Left forelimb (tissue), 1 donor: ENCODE data around the gene STYXL1.

Experiments used
- DNase-seq: peaks from one replicate; pipeline ENCODE4 v3.0.0-alpha.2; 2018; ENCODE audit warnings: low spot score

STYXL1 gene

DNA sequence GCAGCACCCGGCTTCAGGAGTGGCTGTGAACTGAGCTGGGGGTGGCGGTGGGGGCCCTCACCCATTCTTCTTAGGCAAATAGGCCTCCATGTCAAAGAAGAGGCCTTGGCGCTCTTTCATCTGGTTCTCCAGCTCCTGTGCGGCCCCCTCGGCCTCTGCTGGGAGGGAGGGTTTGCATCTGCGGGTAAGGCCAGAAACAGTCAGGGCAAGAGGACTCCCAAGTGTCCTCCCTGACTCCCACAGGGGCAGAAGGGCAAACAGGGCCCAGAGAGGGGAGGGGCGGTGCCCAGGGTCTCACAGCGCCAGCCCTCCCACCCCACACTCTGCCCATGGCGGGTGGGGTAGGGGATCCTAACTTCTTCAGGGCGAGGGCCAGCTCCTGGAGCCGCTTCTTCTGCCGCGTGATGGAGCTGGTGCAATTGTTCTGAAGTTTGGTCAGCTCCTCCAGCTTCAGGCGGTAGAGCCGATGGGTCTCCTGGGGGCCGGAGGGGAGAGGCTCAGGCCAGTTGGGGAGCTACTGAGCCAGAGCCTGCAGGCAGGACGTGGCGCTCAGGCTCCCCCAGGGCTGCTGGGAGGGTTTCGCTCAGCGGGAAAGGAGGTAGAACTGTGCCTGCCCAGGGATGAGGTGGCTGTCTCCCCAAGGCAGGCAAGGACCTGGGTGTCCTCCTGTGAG, 55.6 kb downstream of the STYXL1 start:
- peak; percentile 58 for DNase-seq

DNA sequence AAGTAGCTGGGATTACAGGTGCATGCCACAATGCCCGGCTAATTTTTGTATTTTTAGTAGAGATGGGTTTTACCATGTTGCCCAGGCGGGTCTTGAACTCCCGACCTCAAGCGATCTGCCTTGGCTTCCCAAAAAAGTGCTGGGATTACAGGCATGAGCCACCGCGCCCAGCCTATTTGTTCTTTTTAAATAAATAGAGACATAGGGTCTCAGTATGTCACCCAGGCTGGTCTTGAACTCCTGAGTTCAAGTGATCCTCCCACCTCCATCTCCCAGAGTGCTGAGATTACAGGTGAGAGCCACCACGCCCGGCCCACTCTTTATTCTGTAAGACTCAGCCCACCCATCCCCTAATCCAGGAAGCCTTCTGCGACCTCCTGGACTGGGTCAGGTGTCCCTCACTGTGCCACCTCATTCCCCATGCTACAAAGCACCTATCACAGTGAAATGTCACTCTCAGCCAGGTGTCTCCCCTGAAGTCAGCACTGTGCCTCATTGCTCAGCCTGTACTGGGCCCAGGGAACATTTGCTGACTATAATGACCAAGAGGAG, 56.2 kb downstream of the STYXL1 start:
- DNase-seq = peak; percentile 51

DNA sequence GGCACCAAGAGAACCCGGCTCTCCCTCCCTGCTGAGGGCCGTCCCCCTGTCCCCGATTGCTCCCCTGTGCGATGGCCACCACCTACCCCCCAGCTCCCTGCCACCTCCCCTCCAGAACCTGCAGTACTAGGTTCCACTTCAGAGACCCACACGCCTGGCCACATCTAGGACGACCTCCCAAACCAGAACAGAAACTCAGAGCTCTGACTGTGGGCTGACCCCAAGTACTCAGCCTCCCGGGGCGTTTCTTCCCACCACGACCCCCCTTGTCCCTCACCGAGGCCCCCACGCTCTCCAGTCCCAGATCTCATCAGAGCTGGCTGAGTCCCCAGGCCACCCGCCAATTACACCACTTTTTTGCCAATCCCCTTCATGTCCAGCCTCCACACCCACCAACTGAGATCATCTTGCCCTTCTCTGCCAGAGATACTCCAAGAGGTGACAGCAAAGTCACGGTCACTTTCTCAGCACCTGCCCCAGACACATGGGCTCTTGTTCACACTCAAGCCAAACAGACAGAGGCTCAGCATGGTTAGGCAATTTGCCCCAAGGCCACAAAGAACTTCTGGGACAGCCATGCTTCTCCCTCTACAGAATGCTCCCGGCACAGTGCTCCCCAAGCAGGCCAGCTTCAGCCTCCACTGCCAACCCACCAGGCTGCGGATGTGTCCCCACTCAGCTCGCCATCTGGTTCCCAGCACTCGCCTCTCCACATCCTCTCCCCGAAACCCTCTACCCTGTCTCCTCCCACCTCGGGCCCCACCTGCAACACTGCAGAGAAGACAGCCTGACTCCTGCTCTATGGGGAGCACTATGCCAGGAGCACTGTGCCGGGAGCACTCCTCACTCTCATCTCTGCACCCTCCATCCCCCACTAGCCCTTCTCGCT, 58.1 kb downstream of the STYXL1 start:
- DNase-seq = peak; percentile 69

DNA sequence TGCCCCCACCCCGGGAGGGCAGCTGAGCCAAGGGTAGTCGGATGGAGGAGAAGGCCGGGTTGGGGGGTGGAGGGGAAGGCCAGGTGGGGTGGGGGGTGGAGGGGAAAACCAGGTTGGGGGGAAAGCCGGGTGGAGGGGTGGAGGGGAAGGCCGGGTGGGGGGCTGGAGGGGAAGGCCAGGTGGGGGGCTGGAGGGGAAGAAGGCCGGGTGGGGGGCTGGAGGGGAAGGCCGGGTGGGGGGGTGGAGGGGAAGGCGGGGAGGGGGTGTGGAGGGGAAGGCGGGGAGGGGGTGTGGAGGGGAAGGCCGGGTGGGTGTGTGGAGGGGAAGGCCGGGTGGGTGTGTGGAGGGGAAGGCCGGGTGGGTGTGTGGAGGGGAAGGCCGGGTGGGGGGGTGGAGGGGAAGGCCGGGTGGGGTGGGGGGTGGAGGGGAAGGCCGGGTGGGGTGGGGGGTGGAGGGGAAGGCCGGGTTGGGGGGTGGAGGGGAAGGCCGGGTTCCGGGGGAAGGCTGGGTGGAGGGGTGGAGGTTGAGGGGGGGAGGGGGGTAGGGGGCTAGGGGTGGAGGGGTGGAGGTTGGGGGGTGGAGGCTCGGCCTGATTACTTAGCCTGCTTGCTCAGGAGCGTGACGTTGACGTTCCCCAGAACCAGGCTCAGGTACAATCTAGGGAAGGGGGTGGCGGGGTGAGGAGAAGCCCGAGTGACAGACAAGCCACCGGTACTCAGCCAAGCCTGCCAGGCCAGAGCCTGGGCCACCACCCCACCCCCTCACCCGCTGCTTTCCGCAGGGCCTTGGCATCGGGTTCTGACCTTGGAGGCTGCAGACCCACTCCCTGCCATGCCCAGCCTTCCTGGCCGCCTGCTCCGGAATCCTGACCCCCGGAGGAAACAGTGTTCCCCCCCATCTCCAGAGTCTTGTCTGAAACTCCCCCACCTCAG, 59.0 kb downstream of the STYXL1 start:
- DNase-seq = no peak

DNA sequence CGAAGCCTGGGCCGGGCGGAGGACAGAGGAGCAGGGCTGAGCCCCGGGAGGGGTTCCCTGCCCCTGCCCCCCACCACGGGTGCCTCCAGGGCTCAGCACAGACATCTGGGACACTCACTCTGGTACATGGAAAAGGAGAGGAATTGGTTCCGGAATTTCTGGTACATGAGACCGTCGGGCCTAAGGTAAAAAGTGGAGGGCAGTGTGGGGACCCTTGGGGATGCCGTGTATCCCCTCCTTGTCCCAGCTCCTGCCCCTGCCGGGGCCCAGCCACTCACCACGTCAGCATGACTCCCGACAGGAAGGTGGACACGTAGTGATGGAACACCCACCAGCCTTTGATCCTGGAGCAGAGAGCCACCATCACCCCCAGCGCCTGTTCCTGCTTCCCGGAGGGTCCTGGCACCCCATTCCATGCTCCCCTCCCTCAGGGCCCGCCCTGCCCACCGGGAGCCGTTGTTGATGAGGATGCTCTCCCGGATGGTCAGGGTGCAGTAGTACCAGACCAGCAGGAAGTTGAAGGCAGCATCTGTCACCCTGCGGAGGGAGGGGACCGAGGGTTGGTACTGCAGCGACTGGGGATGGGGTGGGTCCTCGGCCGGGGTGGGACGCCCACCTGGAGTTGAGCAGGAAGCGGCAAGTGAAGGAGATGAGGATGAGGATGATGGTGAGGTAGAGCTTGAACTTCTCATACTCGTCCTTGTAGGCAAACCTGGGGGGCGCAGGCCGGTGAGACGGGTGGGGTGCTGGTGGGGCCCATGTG, 59.8 kb downstream of the STYXL1 start:
- DNase-seq = no peak

DNA sequence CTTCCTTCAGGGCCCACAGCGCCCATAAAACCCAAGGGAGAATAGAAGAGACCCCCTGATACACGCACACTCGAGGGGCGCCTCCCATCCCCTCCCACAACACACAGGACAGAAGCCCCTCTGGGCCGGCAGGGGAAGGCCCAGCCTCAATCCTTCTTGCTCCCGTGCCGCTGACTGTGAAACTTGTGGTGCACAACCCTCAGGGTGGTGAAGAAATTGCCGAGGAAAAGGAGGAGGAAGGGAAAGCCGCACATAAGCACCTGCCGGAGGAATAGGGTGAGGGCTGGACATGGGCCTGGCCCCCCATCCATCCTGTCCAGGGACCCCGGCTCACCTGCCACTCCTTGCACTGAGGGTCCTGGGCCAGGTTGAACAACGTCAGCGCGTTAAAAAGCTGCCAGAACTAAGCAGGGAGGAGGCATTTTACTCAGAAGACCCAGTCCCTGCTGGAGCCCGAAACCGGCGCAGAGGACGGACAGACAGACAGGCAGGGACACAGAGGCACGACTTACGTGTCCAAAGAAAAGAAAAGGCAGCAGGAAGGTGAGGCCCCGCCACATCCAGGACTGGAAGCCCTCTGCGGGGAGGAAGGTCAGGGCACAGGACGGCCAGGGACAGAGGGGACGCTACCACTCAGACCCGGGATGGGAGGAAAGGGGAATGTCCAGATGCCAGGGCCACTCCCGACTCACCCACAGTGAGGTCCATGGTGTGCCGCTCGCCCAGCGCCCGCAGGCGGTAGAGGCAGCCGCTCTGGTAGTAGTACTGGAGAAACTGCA, 60.6 kb downstream of the STYXL1 start:
- DNase-seq = no peak

DNA sequence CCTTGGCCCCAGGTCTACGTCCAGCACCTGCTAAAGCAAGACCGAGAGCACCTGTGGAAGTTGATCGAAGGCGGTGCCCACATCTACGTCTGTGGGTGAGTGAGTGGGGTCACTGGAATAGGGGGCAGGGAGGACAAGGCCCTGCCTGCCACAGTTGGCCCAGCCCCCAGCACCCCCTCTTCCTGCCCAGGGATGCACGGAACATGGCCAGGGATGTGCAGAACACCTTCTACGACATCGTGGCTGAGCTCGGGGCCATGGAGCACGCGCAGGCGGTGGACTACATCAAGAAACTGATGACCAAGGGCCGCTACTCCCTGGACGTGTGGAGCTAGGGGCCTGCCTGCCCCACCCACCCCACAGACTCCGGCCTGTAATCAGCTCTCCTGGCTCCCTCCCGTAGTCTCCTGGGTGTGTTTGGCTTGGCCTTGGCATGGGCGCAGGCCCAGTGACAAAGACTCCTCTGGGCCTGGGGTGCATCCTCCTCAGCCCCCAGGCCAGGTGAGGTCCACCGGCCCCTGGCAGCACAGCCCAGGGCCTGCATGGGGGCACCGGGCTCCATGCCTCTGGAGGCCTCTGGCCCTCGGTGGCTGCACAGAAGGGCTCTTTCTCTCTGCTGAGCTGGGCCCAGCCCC, 61.5 kb downstream of the STYXL1 start:
- no peak for DNase-seq

DNA sequence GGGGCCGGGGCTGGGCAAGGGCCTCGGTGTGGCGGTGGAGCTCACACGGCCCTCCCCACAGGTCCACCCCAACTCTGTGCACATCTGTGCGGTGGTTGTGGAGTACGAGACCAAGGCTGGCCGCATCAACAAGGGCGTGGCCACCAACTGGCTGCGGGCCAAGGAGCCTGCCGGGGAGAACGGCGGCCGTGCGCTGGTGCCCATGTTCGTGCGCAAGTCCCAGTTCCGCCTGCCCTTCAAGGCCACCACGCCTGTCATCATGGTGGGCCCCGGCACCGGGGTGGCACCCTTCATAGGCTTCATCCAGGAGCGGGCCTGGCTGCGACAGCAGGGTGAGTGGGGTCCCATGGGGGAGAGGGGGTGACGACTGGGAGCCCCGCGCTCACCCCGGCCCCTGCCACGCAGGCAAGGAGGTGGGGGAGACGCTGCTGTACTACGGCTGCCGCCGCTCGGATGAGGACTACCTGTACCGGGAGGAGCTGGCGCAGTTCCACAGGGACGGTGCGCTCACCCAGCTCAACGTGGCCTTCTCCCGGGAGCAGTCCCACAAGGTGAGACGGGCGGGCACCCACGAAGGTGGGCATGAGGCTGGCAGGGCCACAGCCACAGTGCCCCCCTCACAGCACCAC, 62.2 kb downstream of the STYXL1 start:
- no peak for DNase-seq

DNA sequence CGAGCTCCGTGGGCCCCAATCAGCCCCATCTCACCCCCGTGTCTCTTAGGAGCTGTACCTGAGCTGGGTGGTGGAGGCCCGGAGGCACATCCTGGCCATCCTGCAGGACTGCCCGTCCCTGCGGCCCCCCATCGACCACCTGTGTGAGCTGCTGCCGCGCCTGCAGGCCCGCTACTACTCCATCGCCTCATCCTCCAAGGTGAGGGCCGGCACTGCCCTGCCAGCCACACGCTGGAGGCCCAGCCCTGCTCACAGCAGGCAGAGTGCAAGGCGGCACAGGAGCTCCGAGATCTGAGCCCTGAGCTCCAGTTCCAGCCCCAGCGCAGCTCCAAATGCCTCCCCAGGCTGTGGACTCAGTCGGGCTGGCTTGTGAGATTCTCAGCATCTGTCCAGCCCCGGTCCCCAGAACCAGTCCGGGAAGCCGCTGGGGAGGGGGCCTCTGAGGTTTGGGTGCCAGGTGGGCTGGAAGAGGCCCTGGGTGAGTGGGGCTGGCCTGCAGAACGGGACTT, 62.7 kb downstream of the STYXL1 start:
- no peak for DNase-seq

DNA sequence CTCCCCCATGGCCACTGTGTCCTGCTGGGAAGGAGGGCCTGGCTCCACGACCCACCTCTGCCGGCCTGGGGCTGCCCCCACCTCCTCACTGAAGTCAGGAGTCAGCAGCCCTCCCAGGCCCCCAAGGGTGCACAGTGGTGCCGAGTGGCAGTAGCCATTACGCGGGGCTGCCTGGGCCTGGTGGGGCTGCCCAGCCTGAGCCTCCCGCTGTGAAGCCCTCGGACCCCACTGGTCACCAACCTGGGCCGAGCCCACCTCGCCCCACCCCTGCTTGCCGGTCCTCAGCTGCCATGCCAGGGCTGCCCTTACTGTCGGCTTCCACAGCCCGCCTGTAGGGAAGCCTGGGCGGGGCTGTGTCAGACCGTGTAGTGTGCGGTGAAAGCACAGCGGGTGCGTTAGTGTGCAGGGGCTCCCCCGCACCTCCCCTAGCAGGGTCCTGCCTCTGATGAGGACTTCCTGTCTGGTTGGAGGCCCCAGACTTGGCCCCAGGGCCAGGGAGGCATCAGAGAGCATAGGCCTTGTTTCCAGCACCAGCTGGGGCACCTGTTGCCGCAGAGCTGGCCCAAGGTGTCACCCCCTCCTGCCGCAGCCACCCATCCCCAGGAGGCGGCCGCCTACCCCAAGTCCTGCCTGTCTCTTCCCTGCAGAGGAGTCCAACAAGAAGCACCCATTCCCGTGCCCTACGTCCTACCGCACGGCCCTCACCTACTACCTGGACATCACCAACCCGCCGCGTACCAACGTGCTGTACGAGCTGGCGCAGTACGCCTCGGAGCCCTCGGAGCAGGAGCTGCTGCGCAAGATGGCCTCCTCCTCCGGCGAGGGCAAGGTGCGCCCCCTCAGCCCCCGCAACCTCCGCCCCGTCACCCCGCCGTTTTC, 63.4 kb downstream of the STYXL1 start:
- DNase-seq = no peak

DNA sequence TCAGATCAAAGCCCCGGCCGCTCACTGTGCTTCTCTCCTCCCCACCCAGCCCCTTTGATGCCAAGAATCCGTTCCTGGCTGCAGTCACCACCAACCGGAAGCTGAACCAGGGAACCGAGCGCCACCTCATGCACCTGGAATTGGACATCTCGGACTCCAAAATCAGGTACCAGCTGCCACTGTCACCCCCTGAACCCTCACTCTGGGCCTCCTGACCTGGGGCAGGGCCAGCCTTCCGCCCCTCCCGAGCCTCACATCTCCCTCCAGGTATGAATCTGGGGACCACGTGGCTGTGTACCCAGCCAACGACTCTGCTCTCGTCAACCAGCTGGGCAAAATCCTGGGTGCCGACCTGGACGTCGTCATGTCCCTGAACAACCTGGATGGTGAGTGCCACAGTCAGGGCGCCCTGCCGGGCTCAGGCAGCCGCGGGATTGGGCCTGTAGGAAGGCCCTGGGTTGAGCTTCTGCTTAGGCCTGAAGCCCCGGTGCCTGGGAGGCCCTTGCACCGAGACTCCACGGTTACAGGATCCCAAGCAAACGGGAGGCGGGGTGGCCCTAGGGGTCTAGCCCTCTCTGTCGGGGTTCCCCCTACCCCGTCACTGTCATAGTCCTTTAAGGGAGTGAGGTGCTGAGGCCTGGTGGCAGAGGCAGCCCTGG, 64.2 kb downstream of the STYXL1 start:
- DNase-seq = no peak

DNA sequence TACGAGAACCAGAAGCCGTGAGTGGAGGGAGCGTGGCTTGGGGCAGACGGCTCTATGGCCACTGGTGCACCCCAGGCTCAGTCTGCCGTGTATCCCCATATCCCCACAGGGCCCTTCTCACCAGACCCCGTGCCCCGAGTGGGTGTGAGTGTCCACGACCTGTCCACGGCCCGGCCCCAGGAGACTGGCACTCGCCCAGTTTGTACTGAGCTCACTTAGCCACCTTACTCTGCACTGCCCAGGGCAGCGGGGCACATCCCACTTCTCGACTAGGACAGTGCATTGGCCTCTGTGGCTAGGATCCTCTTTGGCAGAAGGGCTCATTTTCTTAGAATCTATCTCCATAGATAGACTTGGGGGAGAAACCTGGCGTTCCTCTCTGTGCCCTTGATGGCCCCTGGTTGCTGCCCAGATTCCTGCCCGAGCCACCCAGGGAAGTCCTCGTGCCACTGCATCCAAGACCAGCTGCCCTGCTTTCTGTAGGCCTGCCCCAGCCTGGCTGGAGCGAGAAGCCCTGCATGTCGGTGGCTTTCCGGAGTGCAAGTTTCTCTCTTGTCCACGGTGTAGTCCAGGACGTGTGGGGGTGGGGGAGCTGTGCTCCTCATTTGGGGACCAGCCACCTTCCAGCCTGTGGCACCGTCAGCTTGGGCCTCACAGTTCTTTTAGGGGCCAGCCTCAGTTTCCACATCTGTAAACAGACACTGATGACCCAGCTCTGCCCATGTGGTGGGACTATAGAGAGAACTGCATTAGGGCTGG, 65.3 kb downstream of the STYXL1 start:
- no peak for DNase-seq

DNA sequence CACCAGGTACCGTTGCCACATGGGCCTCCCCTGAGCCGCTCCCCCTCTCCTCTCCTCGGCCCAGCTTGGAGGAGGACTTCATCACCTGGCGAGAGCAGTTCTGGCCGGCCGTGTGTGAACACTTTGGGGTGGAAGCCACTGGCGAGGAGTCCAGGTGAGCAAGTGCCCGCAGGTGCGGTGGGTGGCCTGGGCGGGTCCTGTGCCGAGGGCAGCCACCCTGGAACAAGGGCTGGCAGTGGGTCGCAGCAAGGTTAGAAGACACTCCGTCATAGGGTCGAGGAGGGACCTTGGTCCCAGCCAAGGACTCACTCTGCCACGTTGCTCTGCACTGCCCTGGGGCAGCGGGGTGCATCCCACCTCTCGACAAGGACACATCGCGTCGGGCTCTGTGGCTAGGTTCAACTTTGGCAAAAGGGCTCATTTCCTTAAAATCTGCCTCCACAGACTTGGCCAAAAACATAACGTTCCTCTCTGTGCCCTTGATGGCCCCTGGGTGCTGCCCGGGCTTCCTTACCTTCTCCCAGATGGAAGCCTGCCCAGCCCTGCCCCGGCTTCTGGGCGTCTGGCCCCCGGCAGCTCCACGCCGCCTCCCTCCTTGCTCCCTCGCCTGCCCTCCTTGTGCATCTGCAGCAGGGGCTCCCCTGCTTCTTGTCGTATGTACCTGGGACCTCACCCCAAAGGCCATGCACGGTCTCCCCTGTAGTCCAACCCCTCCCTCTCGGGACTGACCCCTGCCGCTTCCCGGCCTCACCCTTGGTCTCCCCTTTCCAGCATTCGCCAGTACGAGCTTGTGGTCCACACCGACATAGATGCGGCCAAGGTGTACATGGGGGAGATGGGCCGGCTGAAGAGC, 66.1 kb downstream of the STYXL1 start:
- DNase-seq = no peak

DNA sequence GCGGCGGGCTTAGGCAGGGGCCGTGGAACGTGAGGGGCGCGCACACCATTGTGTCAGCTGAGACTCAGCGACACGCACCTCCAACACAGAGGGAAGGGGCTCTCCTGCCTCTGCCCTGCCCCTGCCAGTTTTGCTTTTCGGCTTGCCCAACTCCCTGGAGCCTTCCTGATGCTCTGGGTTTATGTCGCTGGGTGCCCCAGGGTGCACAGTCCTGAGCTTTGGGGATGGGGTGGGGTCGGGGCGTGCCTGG, 66.7 kb downstream of the STYXL1 start:
- no peak for DNase-seq

DNA sequence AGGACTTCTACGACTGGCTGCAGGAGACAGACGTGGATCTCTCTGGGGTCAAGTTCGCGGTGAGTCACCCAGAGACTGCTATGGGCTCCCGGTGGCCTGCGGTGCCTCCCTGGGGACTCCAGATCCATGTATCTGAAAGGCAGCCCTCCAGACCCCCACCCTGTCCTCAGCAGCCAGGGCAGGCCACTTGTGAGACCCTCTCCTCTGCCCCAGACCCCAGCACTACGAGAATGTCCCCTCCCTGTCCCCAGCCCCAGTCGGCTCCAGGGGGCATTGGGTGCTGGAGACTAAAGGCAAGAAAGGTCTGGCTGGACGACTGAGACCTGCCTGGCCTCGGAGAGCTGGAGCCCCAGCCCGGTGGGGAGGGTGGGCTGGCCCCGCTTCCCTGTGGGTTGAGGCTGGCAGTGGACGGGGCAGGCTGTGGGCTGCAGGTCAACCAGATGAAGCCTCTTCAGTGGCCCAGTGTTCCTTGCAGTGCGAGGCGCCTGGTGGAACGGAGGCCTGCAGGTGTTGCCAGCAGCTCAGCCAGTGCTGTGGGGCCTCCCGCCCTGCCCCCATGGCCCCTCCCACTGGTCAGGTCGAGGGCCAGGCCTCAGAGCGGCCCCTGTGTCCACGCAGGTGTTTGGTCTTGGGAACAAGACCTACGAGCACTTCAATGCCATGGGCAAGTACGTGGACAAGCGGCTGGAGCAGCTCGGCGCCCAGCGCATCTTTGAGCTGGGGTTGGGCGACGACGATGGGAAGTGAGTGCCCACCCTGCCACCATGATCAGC, 67.2 kb downstream of the STYXL1 start:
- no peak for DNase-seq
